ENCODE results near the gene NATD1. TPM values are rescaled to one million over a fixed set of nuclear protein-coding genes. Genes with fewer than 3 reads are reported as not detected.

Gene NATD1
- total and polyA plus RNA-seq, 9 of the 15 experiments (the other 6 are each of a cell fraction or from before 2014, with no cell fraction given) = 0.24 to 5.4 (median 1.6) TPM

DNA sequence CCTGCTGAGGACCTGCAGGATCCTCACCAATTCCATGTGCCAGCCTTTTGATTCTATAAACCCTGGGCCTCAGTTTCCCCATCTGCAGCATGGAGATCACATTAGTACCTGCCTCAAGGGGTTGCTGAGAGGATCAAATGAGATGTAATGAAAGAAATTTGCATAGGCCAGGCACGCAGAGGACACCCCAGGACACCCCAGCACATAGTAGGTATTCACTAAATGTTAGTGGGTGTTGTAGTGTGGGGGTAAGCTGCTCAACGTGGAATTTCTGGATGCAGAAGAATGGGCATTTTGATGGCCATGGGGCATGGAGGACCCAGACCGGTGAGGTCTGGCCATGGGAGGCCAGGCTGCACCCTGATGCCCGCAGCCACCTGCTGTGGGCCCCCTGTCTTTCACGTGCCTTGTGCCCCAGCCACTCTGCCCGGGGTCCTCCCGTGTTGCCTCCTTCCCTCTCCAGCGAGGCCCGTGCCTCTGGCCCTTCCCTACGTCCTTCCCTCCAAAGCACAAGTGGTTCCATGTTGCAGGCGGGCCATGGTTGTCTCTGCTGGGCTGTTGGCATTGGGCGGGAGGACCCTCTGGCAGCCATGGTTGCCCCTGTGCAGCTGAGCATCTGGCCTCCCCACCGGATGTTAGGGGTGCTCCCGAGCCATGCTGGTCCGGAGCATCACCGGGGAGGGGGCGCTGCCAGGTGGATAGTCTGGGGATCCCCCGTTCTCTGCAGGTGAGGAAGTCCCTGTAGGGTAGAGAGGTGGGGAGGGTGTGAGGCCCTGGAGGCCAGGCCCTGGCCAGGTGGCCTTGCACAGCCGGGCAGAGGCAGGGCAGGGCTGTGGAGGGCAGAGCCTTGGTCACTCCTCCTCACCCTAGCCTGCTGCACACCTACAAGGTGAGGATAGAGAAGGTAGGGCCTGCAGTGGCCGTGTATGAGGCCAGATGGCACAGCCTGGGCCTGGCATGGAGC lies 39.9 kb upstream of the NATD1 start:
- BruUV-seq (replicated peaks) = no TSS peak
- H3K36me3 ChIP-seq (ENCODE audit: control insufficient read depth, insufficient read depth, low read length) = no peaks in the 10 kb centered on the region
- DNase-seq (ENCODE audit: extremely low read depth in 1 of 4, low spot score in 3 of 4) (no peak), FAIRE-seq (no peak), ATAC-seq (no peak)
- H3K27ac ChIP-seq (ENCODE audit: extremely low read depth, low read depth, low read length) = no peak overlapping the region
- peaks cover 4 to 74% of the 10 kb centered on the region in 2 experiments; a peak in 4 of 5 replicates for H3K4me1 ChIP-seq (replicated peaks in 1 of 2; ENCODE audit: control insufficient read depth in 2 of 2, insufficient read depth in 2 of 2, low read length in 2 of 2)
- in situ Hi-C loops (cut with MboI) = loop anchor here (10.0 to 25.0 kb wide), 2 partner anchors 769 to 1092 kb away; no protein-coding TSS in a partner anchor
- ChIA-PET POLR2A (no interaction called here), CTCF (ENCODE audit: low intra/inter-chr PET ratio) (no interaction called here)
- 39% methylated on average over 15 of the region's 20 CpGs for WGBS (ENCODE audit: insufficient coverage, low coverage, missing lambda C conversion rate)
- H4K20me1 ChIP-seq (replicated peaks; ENCODE audit: control insufficient read depth, insufficient read depth, low read length) = peaks cover 15% of the 10 kb centered on the region; the same call in 1 of the 2 replicates
- intact Hi-C loops (cut with micrococcal nuclease) = no loop called here
- H2AFZ ChIP-seq (ENCODE audit: low read depth, low read length) = no peak overlapping the region
- H3K4me2 ChIP-seq (ENCODE audit: insufficient read depth, low read length) = no peak overlapping the region
- no peaks in the 10 kb centered on the region for H3K27me3 ChIP-seq (ENCODE audit: control insufficient read depth in 2 of 2, insufficient read depth in 2 of 2, low read length in 2 of 2)
- H3K9me1 ChIP-seq (ENCODE audit: control insufficient read depth, insufficient read depth, low read length) = no peaks in the 10 kb centered on the region
- H3K9me3 ChIP-seq (replicated peaks; ENCODE audit: control insufficient read depth, insufficient read depth, low read depth, low read length) = no peaks in the 10 kb centered on the region
- H3K9ac ChIP-seq (ENCODE audit: insufficient read depth in 1 of 2, low read depth in 2 of 2, low read length in 2 of 2) = no peak overlapping the region
- peaks cover 6% of the 10 kb centered on the region; the same call in 1 of the 3 replicates for H3K79me2 ChIP-seq (ENCODE audit: control insufficient read depth, insufficient read depth, low read length)
- H3K4me3 ChIP-seq = no peak overlapping the region
- no peak for TF ChIP-seq NFATC3 (IDR thresholded peaks at IDR 0.05)
- no peak for TF ChIP-seq SAFB2 (IDR thresholded peaks at IDR 0.05; ENCODE audit: borderline replicate concordance, low read depth, low read length, severe bottlenecking)
- no peak for TF ChIP-seq ZNF277 (CRISPR knock-in tag; IDR thresholded peaks at IDR 0.05; ENCODE audit: borderline replicate concordance)
- no peak for TF ChIP-seq RB1 (IDR thresholded peaks at IDR 0.05; ENCODE audit: low read depth)
- no peak for TF ChIP-seq ZNF785 (CRISPR knock-in tag; IDR thresholded peaks at IDR 0.05)
- peak; percentile 84 for TF ChIP-seq ZKSCAN1 (IDR thresholded peaks at IDR 0.05; ENCODE audit: low read depth, low read length)

Data from K562 (cell line).